H7 (cell line): ENCODE results near the gene SPEF2. TPM values are rescaled to one million over a fixed set of nuclear protein-coding genes. Genes with fewer than 3 reads are reported as not detected.

ENCODE experiments used
- DNase-seq: peaks from one replicate; pipeline ENCODE4 v3.0.0; 2012
- H3K27me3 ChIP-seq: 2 replicates; pipeline ENCODE4 v1.6.0; 2011; ENCODE audit warnings: mild to moderate bottlenecking, low read length; ENCODE audit not compliant: control insufficient read depth, insufficient read depth
- H3K36me3 ChIP-seq: replicated peaks from 2 replicates; pipeline ENCODE4 v1.5.1; 2011; ENCODE audit warnings: low read length; ENCODE audit not compliant: control insufficient read depth, insufficient read depth
- H3K4me3 ChIP-seq: 2 replicates; pipeline ENCODE4 v1.5.1; 2011; ENCODE audit warnings: low read depth, mild to moderate bottlenecking, control low read depth, low read length, moderate library complexity; ENCODE audit not compliant: insufficient read depth
- total RNA-seq: library from RNA; depleted of rRNA; stranded (reverse); fragments of >200 nt; shearing (Covaris generic); gene quantifications from 2 replicates; pipeline ENCODE4 v1.2.3, GENCODE V29; 2014; rRNA removed

SPEF2 gene
- total RNA-seq: 0.07 TPM in 1 of 2 replicates, not detected in the other

- Histone ChIP-seq H3K27me3 (peaks cover 21% of the 10 kb centered on the region), H3K36me3 (no peaks in the 10 kb centered on the region), H3K4me3 (peak within 1 kb of the TSS; percentile 64)
- DNase-seq: peak; percentile 84
Measured at GRCh38 chr5:35617435-35618303, at the start of gene SPEF2. SPEF2 (plus strand) TSS chr5:35617863; CDS start chr5:35617998, 135 bp downstream.

GRCh38 chr5:35575578-35575977, 42.1 kb upstream of the SPEF2 start:
- DNase-seq: no peak
- no peaks in the 10 kb centered on the region for H3K27me3 ChIP-seq
- no peak overlapping the region for H3K4me3 ChIP-seq
- H3K36me3 ChIP-seq: no peaks in the 10 kb centered on the region

GRCh38 chr5:35587419-35587818, 30.2 kb upstream of the SPEF2 start:
- DNase-seq: no peak
- Histone ChIP-seq H3K36me3 (no peaks in the 10 kb centered on the region), H3K27me3 (no peaks in the 10 kb centered on the region), H3K4me3 (no peak overlapping the region)

- H3K27me3 ChIP-seq: no peaks in the 10 kb centered on the region
- no peak overlapping the region for H3K4me3 ChIP-seq
- DNase-seq: no peak
- H3K36me3 ChIP-seq: no peaks in the 10 kb centered on the region
Measured at GRCh38 chr5:35593338-35593737, 24.3 kb upstream of the SPEF2 start.

GRCh38 chr5:35598707-35599370, 18.8 kb upstream of the SPEF2 start:
- Histone ChIP-seq H3K27me3 (no peaks in the 10 kb centered on the region), H3K36me3 (no peaks in the 10 kb centered on the region), H3K4me3 (no peak overlapping the region)
- peak; percentile 22 for DNase-seq

GRCh38 chr5:35600591-35600990, 17.1 kb upstream of the SPEF2 start:
- H3K27me3 ChIP-seq: no peaks in the 10 kb centered on the region
- DNase-seq: no peak
- no peaks in the 10 kb centered on the region for H3K36me3 ChIP-seq
- H3K4me3 ChIP-seq: no peak overlapping the region

- no peak for DNase-seq
- Histone ChIP-seq H3K36me3 (no peaks in the 10 kb centered on the region), H3K27me3 (no peaks in the 10 kb centered on the region), H3K4me3 (no peak overlapping the region)
Measured at GRCh38 chr5:35608881-35609779, 8.5 kb upstream of the SPEF2 start.

- no peak for DNase-seq
- H3K27me3 ChIP-seq: peaks cover 21% of the 10 kb centered on the region
- no peak overlapping the region; the same call in 1 of the 2 replicates for H3K4me3 ChIP-seq
- H3K36me3 ChIP-seq: no peaks in the 10 kb centered on the region
Measured at GRCh38 chr5:35617060-35617434, 616 bp upstream of the SPEF2 start.

GRCh38 chr5:35618304-35618636, 607 bp downstream of the SPEF2 start:
- Histone ChIP-seq H3K36me3 (no peaks in the 10 kb centered on the region), H3K27me3 (peaks cover 21% of the 10 kb centered on the region), H3K4me3 (peak overlapping the region; percentile 64)
- DNase-seq: no peak

GRCh38 chr5:35618781-35619180, 1.1 kb downstream of the SPEF2 start:
- no peak overlapping the region for H3K4me3 ChIP-seq
- no peaks in the 10 kb centered on the region for H3K36me3 ChIP-seq
- no peak for DNase-seq
- peaks cover 21% of the 10 kb centered on the region for H3K27me3 ChIP-seq

- no peak for DNase-seq
- H3K4me3 ChIP-seq: no peak overlapping the region
- H3K27me3 ChIP-seq: peaks cover 15% of the 10 kb centered on the region
- H3K36me3 ChIP-seq: no peaks in the 10 kb centered on the region
Measured at GRCh38 chr5:35622974-35623373, 5.3 kb downstream of the SPEF2 start.

GRCh38 chr5:35623991-35624390, 6.3 kb downstream of the SPEF2 start:
- Histone ChIP-seq H3K36me3 (no peaks in the 10 kb centered on the region), H3K27me3 (peaks cover 5% of the 10 kb centered on the region), H3K4me3 (no peak overlapping the region)
- DNase-seq: no peak

- H3K36me3 ChIP-seq: no peaks in the 10 kb centered on the region
- no peak for DNase-seq
- H3K4me3 ChIP-seq: no peak overlapping the region
- H3K27me3 ChIP-seq: no peaks in the 10 kb centered on the region
Measured at GRCh38 chr5:35626108-35626507, 8.4 kb downstream of the SPEF2 start.

- no peaks in the 10 kb centered on the region for H3K27me3 ChIP-seq
- no peak for DNase-seq
- H3K36me3 ChIP-seq: no peaks in the 10 kb centered on the region
- no peak overlapping the region for H3K4me3 ChIP-seq
Measured at GRCh38 chr5:35626553-35626952, 8.9 kb downstream of the SPEF2 start.
